Activated CD8-positive, alpha-beta memory T cell treated with anti-CD3 and anti-CD28 coated beads for 36 hours (primary cell): ENCODE data around the gene KCNMB2. TPM values are rescaled to one million over a fixed set of nuclear protein-coding genes. Genes with fewer than 3 reads are reported as not detected.

Experiments used
- CTCF ChIA-PET: fragments of 350-600 bp; sonication (Branson Sonifier 250); formaldehyde crosslinking; loops from one replicate; lab custom pipeline; 2021; ENCODE audit warnings: antibody characterized with exemption; lab: Charles Lee
- POLR2A ChIA-PET: fragments of 350-600 bp; sonication (Branson Sonifier 250); formaldehyde crosslinking; loops from one replicate; lab custom pipeline; 2021; ENCODE audit warnings: antibody characterized with exemption; lab: Charles Lee
- total RNA-seq, 2 experiments: library from RNA; stranded (reverse); gene quantifications; one replicate each; pipeline ENCODE4 v1.2.3, GENCODE V29; 2021

KCNMB2 gene
- total RNA-seq, 2 experiments from 2014 or later = not detected

DNA sequence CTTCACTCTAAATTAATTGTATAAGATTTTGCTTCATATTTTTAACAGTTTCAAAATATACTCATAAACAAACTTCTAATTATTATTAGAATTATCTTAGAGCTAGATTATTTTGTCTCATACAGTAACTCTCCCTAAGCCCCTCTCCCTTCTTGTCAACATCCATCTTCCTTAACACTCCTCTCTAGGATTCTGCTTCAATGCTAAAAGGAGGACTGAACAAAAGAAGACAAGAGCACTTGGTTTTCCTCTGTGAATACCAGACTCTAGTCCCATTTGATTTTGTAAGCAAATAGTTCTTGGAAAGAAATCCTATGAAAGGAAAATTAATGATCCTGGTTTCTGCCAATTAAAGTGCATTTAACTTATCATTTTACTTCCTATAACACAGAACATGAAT, 91.8 kb downstream of the KCNMB2 start:
- POLR2A ChIA-PET = no interaction called here
- CTCF ChIA-PET = no interaction called here

DNA sequence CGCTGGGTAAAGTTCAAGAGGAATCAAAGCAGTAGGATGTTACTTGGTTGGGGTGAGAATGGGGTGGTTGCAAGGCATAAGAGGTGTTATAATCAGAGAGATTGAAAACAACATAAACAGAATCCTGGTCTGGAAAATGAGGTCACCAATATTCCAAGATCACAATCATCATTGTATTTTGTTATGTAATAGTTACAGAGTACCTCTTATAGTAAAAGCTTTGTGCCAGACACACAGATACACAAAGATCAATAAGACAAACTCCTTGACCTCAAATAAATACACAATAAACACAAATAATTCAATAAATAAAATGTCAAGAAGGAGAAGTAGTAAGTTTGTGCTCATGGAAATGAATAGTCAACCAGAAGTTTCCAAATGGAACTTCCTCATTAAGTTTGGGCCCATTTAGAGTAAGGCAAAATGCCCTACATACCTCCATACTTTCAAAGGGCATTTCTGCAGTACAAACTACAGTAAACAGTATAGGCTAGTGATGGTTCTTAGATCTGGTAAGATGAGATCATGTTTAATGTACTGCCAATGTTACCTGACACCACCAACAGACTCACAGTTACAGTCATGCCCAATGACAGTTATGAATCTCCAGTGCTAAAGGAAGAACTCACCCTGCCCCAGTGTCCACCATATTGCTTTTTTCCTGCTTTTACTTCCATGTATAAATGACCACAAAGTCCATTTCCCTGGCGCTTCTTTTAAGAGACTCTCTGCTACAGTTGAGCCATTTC, 93.4 kb downstream of the KCNMB2 start:
- ChIA-PET POLR2A (no interaction called here), CTCF (no interaction called here)

DNA sequence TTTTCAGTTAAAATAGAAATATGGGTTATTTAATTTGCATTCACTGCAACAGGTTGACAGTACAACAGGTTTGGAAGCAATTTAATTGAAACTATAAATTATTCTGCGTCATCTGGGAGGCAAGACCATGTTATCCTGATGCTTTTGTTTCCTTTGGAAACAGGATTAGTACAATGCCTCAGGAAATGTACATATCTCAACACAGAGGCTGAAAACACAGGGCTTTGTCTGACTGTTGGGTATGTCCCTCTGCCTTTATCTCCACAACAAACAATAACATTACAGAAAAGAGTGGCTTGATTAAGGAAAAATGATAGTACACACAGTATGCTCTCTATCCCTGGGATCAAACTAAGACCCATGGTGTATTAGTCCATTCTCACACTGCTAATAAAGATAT, 95.7 kb downstream of the KCNMB2 start:
- CTCF ChIA-PET = no interaction called here
- POLR2A ChIA-PET = no interaction called here

DNA sequence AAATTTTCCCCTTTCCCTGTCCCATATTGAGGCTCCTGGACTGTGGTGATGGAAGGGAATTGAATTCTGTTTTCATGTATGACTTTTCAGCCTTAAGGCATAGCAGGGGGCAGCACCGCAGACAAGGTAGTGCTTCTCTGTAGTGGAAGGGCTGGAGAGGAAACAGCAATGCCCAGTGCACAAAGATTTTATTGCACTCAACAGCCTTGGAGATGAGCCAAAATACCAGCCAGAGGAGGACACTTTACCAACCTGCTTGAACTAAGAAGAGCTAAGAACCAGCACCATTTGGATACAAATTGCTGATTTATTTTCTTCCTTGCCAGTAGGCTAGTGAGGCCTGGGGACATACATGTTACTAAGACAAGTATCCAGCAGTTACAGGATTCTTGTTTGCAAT, 98.7 kb downstream of the KCNMB2 start:
- ChIA-PET CTCF (no interaction called here), POLR2A (no interaction called here)

GRCh38 chr3:178637802-178638201, 101.6 kb downstream of the KCNMB2 start:
- CTCF ChIA-PET = no interaction called here
- POLR2A ChIA-PET = no interaction called here

- CTCF ChIA-PET = no interaction called here
- POLR2A ChIA-PET = no interaction called here
These were observed 109.3 kb downstream of the KCNMB2 start for GRCh38 chr3:178645503-178645902.

GRCh38 chr3:178646186-178646862, 110.1 kb downstream of the KCNMB2 start:
- ChIA-PET CTCF (no interaction called here), POLR2A (no interaction called here)

GRCh38 chr3:178655488-178655887, 119.3 kb downstream of the KCNMB2 start:
- CTCF ChIA-PET = no interaction called here
- POLR2A ChIA-PET = no interaction called here

DNA sequence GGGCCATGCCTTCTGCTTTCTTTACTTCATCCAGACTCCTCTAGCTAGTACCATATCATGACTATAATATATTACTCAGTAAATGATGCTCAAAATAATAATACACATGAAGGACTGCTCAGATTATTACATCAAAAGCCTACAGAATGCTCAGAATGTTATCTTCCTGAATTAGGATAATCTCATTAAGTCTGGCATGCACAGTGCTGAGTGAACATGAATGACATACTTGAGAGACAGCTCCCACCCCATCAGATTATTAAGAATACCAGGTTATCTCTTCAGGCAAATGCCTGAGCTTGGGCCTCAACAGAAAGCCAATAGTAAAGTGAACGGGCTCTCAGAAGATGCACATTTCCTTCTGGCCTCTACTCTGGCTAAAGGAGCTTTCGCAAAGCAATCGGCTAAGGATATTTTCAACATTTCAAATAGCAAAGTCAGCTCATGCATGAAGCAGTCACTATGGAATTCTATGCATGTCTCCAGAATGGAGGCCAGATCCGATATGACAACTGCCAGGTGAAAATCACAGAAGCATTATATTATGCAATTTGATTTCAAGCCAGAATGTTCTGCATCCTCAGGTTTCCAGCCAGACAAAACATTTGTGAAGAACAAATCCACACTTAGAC, 122.6 kb downstream of the KCNMB2 start:
- POLR2A ChIA-PET = no interaction called here
- CTCF ChIA-PET = no interaction called here

- CTCF ChIA-PET = no interaction called here
- POLR2A ChIA-PET = no interaction called here
These were observed 127.1 kb downstream of the KCNMB2 start for GRCh38 chr3:178663201-178663934.

GRCh38 chr3:178665747-178666146, 129.5 kb downstream of the KCNMB2 start:
- CTCF ChIA-PET = no interaction called here
- POLR2A ChIA-PET = no interaction called here

GRCh38 chr3:178669022-178669601, 132.9 kb downstream of the KCNMB2 start:
- ChIA-PET CTCF (no interaction called here), POLR2A (no interaction called here)

GRCh38 chr3:178669758-178670157, 133.5 kb downstream of the KCNMB2 start:
- CTCF ChIA-PET = no interaction called here

DNA sequence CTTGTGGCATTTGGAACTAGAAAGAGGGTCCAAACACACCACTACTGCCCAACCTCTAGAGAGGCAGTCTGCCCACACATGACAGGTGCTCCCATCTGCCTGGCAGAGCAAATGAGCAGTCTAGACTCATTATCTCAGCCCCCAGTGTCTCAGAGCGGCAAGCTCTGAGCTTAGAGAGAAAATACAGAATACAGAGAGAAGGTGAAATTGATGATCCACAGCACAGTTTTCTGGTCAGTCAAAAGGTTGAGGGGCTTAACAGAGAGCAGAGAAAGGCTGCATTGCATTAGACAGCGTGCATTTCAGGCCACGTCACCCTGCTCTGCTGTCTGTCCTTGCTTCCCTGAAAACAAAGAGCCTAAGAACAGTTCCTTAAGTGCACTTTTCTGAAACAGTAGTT, 135.1 kb downstream of the KCNMB2 start:
- ChIA-PET POLR2A (no interaction called here), CTCF (no interaction called here)

More at GRCh38 chr3:178669758-178670157, 133.5 kb downstream of the KCNMB2 start:
- POLR2A ChIA-PET = no interaction called here

DNA sequence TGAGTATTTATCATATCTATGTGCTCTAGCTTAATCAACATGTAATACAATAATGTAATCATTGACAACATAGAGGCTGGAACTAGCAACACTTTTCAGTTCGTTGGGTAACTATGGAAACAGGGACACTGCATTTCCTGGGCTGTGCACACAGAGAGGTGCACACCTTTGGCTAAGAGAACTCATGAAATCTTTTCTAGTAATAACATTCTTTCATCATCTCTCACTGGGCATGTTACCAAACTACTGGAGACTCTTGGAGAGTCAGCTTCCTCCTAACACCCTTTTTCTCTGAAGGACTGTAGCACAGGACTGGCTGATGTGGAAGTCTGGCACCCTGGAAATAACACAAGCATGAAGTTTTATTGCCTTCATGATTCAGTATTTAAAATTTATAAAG, 135.6 kb downstream of the KCNMB2 start:
- CTCF ChIA-PET = no interaction called here

GRCh38 chr3:178672275-178672674, 136.0 kb downstream of the KCNMB2 start:
- ChIA-PET CTCF (no interaction called here), POLR2A (no interaction called here)

More for the DNA sequence above, 135.6 kb downstream of the KCNMB2 start:
- POLR2A ChIA-PET = no interaction called here

- POLR2A ChIA-PET = no interaction called here
- CTCF ChIA-PET = no interaction called here
These were observed 137.3 kb downstream of the KCNMB2 start for GRCh38 chr3:178673529-178673928.

- POLR2A ChIA-PET = no interaction called here
- CTCF ChIA-PET = no interaction called here
These were observed 139.8 kb downstream of the KCNMB2 start for GRCh38 chr3:178676077-178676476.

GRCh38 chr3:178676942-178677790, 140.9 kb downstream of the KCNMB2 start:
- POLR2A ChIA-PET = no interaction called here
- CTCF ChIA-PET = no interaction called here
